ENCODE data around the gene ST3GAL3. TPM values are rescaled to one million over a fixed set of nuclear protein-coding genes. Genes with fewer than 3 reads are reported as not detected.

ST3GAL3 gene
- total and polyA plus RNA-seq, 2 donors (not counting 3 experiments of a cell fraction or from before 2014, with no cell fraction given) = 14.3 to 35.8 TPM

- CTCF ChIA-PET = interaction anchor here (1.2 kb wide), 1 partner anchor 120 kb away, joined by 6 read pairs; no protein-coding TSS in a partner anchor
- dilution Hi-C loops (cut with MboI; ENCODE audit: extremely low pct_ligation_motif_present, low sequenced_read_pairs) = no loop called here
- POLR2A ChIA-PET = no interaction called here
Observed at GRCh38 chr1:43814401-43814800, 107.1 kb downstream of the ST3GAL3 start.

More at GRCh38 chr1:43814401-43814800, 107.1 kb downstream of the ST3GAL3 start:
- H3K27me3 ChIP-seq (ENCODE audit: control insufficient read depth in 2 of 2, insufficient read depth in 2 of 2, low read length in 2 of 2) = no peaks in the 10 kb centered on the region
- H3K4me3 ChIP-seq (replicated peaks in 1 of 3; ENCODE audit: insufficient read depth in 1 of 3, low read depth in 1 of 3, low read length in 3 of 3) = no peak overlapping the region
- no peaks in the 10 kb centered on the region for H3K4me1 ChIP-seq (ENCODE audit: control insufficient read depth, extremely low read depth, insufficient read depth, low read length)
- intact Hi-C loops (cut with micrococcal nuclease) = no loop called here
- no peak overlapping the region for H3K9ac ChIP-seq (replicated peaks; ENCODE audit: extremely low read depth, insufficient read depth, low read length)
- FAIRE-seq (no peak), DNase-seq (ENCODE audit: low read depth, low spot score) (no peak)
- no peaks in the 10 kb centered on the region for H4K20me1 ChIP-seq (replicated peaks; ENCODE audit: control insufficient read depth, extremely low read depth, insufficient read depth, low read length)
- no peaks in the 10 kb centered on the region for H3K9me3 ChIP-seq (replicated peaks; ENCODE audit: control insufficient read depth, insufficient read depth, low read length)
- TF ChIP-seq CTCF (IDR thresholded peaks at IDR 0.05; ENCODE audit: extremely low read depth in 1 of 2, insufficient read depth in 1 of 2, low read depth in 1 of 2, low read length in 2 of 2) (no peak), GATA2 (IDR thresholded peaks at IDR 0.05; ENCODE audit: insufficient read depth, insufficient read length, low read depth, low read length) (no peak), FOS (IDR thresholded peaks at IDR 0.05; ENCODE audit: borderline replicate concordance, insufficient read depth, low read length) (no peak), MAX (IDR thresholded peaks at IDR 0.05; ENCODE audit: insufficient read depth, insufficient read length) (no peak), MYC (IDR thresholded peaks at IDR 0.05; ENCODE audit: low read depth, low read length) (no peak), POLR2AphosphoS5 (IDR thresholded peaks at IDR 0.05; ENCODE audit: insufficient read depth, low read depth, low read length) (no peak), POLR2A (IDR thresholded peaks at IDR 0.05; ENCODE audit: low read depth, low read length) (no peak), JUN (IDR thresholded peaks at IDR 0.05; ENCODE audit: borderline replicate concordance, insufficient read depth, insufficient read length, low read depth) (no peak), EZH2 (IDR thresholded peaks at IDR 0.05; ENCODE audit: borderline replicate concordance, low read depth, low read length, severe bottlenecking) (no peak)
- H3K36me3 ChIP-seq (ENCODE audit: control insufficient read depth in 2 of 2, extremely low read depth in 1 of 2, insufficient read depth in 2 of 2, low read length in 2 of 2) = peaks cover 0 to 4% of the 10 kb centered on the region in 2 experiments
- no peaks in the 10 kb centered on the region for H3K79me2 ChIP-seq (ENCODE audit: control insufficient read depth, insufficient read depth, low read length)
- no peak overlapping the region for H3K4me2 ChIP-seq (ENCODE audit: insufficient read depth, low read length)
- no TSS peak for BruUV-seq (replicated peaks)
- H3K27ac ChIP-seq (ENCODE audit: insufficient read depth, low read depth, low read length) = no peak overlapping the region
- H2AFZ ChIP-seq (ENCODE audit: low read depth, low read length) = no peak overlapping the region
- H3K9me1 ChIP-seq (replicated peaks; ENCODE audit: control insufficient read depth, extremely low read depth, insufficient read depth, low read length) = no peaks in the 10 kb centered on the region
